ENCODE data around the gene DCLK2.

DCLK2 gene

DNA sequence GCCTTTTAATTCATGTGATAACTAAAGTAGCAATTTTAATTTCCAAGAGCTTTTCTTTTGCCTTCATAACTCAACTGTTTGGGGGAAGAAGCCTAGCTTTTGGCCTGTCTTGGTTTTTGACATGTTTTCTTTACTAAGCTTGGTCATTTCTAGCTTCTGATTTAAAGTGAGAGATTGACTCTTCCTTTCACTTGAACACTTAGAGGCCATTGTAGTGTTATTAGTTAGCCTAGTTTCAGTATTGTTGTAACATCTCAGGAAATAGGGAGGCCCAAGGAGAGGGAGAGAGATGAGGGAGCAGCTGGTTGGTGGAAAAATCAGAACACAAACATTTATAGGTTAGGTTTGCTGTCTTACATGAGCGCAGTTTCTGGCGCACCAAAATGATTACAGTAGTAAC lies 44.8 kb downstream of the DCLK2 start:
- no peak for DNase-seq

DNA sequence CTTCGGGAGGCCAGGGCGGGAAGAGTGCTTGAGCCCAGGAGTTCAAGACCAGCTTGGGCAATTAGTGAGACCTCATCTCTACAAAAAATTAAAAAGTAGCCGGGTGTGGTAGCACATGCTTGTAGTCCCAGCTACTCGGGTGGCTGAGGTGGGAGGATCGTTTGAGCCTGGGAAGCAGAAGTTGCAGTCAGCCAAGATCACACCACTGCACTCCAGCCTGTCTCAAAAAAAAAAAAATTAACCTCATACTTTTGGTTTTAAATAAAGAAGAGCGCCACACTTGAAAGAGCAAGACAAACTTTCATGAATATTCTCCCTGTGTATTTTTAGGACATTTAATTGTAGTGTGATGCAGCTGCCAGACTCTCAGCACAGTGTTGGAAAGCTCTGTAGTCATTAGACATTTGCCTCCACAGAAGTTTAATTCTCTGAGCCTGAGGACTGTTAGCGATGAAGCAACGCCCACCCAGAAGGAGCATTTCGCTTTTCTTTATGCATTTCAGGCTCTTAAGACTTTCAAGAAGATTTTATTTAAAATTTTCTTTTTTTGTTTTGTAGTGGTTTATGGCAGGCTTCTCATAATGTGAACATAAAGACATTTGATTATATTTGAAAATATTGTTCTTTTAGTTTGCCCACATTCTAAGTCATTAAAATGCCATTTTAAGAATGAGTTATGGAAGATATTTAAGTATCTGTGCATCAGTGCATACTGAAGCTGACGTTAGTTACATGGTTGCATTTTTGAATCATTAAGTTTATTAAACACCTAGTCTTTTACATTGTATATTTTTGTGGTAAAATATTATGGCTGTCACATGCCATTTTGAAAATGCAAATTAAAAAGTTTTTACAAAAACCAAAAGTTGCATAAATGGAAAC lies 45.8 kb downstream of the DCLK2 start:
- no peak for DNase-seq

DNA sequence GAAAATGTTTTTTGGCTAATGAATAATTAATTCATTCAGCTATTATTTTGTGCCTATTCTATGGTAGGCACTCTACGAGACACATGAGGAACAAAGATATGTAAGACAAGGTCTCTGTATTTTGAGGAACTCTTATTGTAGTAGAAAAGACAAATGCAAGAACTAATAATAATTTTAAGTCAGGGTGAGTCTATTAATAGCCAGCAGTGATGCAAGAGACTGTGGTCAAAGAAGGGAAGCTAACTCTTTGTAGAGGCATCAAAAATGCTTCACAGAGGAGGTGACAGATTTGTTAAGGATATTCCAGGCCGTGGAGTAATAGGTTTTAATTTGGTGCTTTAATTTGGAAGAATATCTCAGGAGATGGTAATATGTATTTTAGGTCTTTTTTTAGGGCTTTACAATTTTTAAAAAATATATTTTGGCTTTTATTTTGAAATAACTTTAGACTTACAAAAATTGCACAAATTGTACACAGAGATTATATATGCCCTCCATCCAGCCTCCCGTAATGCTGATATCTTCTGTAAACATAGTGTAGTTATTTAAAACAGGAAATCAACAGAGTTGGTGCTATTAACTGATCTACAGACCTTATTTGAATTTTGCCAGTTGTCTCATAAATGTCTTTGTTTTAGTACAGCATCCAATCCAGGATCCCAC lies 48.1 kb downstream of the DCLK2 start:
- no peak for DNase-seq

DNA sequence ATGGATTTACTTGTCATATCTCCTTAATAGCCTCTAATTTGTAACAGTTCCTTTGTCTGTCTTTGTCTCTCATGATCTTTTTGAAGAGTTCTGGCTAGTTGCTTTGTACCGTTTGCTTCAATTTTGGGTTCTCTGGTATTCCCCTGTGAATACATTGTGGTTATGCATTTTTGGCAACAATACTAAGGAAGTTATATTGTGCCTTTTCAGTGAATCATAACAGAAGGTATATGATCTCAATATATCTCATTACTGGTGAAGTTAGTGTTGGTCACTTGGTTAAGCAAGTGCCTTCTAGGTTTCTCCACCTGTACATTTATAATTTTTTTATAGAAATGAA lies 48.6 kb downstream of the DCLK2 start:
- DNase-seq, result no peak

DNA sequence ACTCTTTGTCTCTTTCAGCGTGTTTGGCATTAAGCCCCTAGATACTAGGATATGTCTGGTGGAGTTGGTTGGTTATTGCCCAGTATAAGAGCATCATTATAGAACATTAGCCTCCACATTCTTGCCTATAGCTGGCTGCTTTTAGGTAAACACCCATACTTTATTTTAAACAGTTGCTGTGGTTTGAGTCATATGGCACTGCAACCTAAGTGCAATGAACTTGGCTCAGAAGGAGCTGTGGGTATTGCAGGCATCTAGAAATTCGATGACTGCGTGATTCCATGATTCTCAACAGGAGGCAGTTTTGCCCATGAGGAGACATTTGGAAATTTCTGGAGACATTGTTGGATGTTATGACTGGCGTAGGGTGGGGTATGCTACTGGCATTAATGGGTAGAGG lies 49.5 kb downstream of the DCLK2 start:
- no peak for DNase-seq

DNA sequence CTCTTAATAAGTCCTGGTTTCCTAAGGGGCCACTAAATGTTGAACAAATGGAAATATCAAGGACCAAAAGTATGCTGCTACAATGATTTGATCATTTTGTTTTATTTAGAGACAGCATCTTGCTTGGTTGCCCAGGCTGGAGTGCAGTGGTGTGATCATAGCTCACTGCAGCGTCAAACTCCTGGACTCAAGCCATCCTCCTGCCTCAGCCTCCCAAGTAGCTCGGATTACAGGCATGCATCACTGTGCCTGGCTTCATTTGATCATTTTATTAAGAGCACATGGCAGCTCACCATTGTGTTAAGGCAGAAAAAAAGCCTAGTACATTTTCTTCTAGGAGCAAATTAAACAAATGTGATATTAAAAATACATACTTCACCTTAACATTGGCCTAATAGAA lies 52.7 kb downstream of the DCLK2 start:
- DNase-seq, result no peak

DNA sequence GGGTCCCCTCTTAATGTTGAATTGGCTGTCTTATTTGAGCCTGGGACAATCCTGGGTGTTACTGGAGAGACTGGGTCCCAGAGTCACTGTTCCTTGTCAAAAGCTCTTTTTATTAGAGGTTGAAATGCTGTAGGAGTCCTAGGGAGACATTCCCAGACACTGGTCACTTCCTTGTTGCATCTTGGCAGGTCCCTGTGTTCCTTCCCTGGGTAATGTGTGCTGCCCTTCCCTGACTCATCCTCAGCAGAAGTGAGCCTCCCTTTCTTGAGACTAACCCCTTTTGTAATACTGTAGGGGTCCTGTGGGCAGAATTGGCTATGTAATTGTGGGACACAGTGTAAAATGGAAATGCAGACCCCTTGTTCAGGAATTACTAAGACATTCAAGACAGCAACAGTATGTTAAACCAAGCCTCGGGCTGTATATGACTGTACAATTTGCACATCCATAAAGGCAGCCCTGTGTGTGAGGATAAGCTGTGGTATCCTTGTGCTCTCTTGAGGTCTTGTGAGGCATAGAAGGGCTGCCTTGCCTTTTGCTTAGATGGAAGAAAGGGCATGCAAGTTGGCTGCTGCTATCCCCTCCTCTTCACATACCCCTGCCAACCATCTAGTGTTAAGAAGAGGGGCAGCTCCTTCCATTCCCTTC lies 53.5 kb downstream of the DCLK2 start:
- no peak for DNase-seq

DNA sequence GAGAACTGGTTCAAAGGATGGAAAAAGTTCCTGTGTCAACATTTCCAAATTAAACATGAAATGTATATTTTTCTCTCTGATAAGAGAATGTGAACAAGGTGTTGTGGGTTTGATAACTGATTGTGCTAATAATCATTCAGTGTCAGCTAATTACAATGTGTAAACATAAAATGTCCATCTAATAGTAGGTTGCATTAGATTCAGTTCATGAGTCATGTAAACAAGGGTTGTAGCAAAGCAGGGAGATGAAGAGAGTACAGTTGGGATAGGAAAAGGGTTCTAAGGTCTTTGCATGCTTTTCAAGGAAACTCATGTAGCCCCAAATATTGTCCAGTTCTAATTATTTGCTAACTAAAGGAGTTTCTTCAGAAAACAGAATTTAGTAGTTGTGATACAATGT lies 55.4 kb downstream of the DCLK2 start:
- DNase-seq, result no peak

DNA sequence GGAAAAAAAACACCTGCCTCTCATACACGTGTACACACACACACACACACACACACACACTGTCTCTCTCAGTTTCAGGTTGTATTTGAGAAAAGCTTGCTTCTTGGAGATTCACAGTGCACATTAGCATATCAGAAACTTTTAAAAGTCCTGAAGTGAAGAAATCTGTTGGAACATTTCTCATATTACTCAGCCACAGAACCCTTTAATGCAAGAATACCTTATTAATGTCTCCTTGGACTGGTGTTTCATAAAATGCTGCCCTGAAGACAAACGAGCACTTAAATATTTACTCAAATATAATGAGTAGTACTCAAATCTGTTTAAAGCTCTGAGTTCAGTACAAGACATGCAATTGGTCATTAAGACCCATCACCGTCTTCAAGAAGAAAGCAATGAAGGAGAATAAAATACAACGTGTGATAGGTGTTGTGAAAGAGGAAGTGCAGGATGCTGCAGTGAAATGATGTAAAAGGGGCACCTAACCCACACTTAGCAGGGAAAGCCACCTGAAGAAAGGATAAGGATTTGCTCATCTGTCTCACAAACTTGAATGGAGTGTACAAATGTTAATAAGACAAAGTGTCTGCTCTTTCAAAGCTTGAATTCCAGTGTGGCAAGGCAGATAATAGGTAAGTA lies 57.0 kb downstream of the DCLK2 start:
- DNase-seq, result no peak

DNA sequence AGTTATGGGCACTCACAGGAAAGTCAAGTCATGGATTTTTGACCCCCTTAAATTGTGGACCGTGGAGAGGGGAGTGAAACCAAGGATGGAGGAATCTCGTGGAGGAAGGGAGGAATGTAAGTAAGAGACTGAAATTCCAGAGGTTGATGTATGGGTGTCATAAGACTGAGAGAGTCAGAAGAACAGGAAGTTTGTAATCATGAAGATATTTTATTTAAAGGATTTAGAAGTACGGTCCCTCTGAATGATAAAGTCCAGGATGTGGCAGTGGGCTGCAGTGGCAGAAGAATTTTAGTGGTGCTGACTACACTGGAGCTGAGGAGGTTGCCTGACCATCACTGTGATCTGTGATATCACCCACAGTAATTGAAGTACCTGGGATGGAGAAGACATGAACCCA lies 57.8 kb downstream of the DCLK2 start:
- DNase-seq, result no peak

DNA sequence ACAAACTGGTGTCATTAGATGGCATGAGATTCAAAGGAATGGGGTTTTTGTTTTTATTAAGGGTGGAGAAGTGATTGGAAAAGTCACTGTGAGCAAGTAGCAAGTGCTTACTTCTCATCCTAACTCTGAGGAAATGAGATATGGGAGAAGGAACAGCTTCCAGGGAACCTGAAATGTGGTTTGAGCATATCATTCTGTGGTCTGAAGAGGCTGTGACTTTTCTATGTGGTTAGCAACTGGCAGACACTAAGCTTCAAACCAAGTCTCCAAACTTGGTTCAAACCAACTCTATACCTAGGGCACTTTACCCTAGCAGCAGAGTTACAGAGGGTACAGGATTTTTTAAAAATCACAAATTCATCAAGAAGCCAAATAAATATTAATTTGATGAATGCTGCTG lies 58.2 kb downstream of the DCLK2 start:
- no peak for DNase-seq

DNA sequence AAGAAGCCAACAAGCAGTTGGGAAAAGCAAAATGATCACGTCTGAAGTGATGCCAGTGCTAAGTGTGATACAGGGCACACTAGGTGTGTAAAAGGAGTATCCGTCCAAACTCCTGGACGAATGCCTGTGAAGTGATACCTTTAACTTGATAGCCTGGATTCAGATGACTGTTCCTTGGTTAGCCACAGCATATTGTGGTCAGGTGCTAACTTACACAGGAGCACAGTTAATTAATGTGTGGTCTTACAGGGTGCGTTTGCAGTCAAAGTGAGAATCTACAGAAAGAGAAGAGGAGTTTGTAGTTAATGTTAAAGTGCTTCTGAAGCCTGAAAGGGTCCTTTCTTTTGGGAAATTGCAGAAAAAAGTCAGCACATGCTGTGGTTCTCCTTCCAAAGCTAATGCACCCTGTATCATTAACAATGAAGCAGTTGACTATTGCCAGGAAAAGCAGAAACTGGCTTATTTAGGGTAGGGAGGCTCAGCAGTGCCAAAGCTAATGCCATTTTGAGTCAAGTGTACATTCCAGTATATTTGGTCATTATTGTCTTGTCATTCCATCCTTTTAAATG lies 61.1 kb downstream of the DCLK2 start:
- DNase-seq, result no peak

DNA sequence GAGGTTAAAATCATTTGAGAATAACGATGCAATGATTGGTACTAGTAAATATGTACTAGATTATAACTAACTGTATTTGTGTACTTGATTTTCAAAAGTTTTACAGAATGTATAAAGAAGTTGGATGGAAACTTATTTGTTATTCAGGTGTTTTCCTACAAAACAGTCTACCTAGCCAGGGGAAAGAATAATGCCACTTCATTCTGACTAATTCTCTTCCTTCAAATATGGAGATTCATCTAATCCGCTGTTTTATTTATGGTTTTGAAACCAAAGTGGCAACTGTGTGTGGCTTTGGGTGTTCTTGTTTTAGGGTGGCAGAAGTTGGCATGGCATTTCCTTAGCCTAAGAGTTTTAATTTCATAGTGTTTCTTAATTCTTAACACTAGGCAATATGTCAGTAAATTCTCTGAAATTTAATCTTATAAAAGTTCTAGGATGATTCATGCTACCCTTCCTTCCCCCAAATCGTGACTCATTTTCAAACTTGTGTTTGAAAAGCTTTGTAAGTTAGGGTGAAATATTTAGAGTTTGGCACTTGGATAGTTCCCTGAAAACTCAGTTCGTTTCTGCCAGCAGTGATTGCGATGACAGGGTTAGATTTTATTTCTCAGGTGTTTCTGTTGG lies 62.6 kb downstream of the DCLK2 start:
- DNase-seq, result no peak

DNA sequence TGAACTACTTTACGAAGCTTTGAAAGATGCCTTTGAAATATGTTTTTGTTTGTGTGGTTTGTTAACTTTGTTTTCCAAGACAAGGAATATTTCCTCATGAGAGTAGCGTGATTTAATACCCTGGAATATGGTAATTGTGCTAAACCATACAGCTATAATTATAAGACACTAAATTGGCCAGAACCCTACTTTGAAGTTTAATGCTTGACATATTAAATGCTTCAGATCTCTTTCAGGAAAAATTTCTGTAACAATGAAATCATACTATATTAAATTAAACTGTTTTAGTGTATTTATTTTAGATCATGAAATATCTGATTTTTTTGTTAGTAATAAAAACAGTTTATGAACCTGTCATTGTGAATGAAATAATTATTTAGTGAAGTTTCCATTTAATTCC lies 63.5 kb downstream of the DCLK2 start:
- DNase-seq, result no peak

DNA sequence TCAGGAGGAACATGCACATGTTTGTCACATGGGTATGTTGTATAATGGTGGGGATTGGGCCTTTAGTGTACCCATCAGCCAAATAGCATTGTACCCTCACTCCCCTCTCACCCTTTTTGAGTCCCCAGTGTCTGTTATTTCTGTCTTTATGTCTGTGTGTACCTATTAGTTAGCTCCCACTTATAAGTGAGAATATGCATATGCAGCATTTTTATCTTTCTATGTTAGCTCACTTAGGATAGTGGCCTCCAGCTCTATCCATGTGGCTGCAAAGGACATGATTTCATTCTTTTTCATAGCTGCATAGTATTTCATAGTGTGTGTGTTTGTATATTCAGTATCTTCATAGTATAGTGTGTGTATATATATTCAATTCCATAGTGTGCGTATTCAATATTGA lies 64.6 kb downstream of the DCLK2 start:
- no peak for DNase-seq

DNA sequence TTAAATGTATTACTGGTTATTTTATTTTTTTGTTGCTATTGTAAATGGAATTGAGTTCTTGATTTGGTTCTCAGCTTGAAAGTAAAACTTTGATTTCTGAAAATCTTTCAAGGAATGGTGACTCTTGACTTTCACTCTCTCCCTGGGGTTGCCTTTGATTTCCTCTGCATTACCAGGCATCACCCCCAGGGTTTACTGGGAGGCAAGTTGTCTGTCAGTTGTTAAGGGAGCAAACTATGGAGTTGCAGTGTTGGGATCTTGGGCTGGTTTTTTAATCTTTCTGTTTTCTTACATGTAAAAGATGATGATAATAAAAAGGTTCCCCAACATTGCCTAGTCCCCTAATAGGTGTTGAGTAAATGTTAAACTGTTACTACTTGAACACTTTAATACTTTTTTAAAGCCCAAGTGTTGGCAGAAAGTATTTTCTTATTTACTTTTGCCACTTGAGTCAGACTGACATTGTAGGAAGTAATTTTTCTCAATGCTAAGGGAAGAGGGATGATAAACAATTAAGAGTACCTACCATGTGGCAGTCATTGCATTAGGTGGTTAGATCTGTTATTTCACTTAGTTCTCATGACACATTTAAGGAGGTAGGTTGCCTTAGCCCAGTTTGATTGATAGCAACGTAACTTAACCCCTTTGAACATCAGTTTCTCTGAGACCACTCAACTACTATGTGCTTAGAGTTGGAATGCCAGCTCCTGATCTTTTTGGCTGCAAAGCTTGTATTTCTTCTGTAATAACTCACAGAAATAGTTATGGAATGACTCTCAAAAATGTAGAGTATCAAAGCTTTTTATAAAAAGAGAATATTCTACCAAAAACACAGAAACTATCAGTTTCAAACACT lies 67.1 kb downstream of the DCLK2 start:
- no peak for DNase-seq

DNA sequence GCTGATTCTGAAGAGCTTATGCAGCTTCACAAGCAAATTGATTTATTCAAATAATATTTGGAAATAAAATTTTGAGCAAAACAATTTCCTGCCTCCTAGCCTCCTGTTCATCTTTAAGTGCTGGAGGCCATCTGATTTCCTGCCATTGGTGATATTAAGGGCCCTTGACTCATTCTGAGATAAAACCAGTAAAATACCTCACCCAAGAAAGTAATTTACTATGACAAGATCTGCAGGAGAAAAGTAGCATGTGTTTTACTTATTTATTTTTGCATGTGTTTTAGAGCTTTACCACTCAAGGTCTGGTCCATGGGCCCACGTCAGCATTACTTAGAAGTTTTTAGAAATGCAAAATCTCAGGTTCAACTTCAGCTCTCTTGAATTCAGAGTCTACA lies 67.7 kb downstream of the DCLK2 start:
- no peak for DNase-seq

DNA sequence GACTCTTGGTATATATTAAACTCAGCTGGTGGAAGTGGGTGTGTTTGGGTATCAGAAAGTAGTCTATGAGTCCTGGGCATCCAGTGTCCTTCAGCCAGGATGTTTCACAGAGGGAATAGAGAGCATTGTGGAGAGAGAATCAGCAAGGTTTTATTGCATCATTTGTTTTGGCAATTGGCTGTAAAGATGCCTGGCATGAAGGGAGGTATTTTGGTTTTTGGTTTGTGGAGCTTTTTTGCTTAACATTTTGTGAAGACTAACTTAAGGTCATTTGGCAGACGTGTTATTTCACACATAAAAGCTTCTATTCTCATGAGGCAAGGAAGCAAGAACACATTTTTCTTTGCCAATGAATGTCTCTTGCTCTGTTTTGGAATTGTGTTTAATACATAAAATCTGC lies 71.1 kb downstream of the DCLK2 start:
- DNase-seq, result no peak

DNA sequence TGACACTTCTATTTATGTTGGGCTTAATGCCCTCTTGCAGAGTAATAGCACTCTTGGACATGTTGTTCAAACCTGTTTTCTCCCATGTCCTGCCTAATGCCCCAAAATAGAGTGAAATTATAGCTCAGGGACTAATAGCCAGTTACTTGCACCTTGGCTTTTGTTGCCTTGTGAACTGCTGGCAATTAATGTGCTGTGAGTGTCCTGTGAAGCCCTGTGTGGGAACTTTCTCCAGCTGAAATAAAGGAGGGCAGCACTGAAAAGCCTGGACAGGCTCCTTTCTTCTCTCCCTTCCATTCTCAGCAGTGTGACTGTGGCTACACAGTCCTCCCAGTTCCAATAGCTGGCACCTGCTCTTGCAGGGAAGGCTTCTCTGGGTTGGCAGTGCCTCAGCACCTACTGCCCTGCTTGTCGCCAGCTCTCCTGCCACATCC lies 72.4 kb downstream of the DCLK2 start:
- DNase-seq, result no peak

DNA sequence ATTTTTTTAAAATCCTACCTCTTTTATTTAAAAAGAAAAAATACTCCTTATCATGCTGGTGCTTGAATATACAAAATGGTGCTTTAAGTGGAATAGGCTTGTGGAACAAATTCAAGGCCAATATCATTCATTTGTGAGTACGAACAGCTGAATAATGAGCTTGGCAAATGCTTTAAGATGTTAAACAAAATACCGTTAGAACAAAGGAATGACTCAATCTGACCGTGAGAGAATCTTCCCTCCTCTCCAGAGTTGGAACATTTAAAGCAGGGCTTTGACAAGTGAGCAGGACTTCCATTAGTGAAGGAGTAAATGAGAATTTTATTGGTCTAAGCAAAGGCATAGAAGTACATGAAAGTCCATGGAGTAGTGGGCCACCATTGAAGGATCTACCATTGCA lies 74.5 kb downstream of the DCLK2 start:
- no peak for DNase-seq

DNA sequence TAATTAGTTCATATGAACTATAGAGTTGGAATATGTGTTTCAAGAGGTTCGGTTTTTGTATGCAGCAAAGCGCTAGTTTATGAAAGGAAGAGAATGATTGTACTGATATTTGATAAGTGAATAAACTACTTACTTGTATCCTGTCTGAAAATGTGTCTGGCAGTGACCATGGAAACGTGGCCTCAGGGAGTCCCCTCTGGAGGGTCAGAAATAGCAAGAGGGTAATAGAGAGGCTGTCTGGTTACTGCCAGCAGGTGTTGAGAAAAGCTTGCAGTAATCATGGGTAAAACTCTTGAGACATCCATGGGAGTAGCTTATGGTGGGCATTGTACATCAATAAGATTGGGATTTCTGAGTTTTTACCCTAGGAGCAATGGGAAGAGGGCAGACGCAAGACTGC lies 77.1 kb downstream of the DCLK2 start:
- no peak for DNase-seq

DNA sequence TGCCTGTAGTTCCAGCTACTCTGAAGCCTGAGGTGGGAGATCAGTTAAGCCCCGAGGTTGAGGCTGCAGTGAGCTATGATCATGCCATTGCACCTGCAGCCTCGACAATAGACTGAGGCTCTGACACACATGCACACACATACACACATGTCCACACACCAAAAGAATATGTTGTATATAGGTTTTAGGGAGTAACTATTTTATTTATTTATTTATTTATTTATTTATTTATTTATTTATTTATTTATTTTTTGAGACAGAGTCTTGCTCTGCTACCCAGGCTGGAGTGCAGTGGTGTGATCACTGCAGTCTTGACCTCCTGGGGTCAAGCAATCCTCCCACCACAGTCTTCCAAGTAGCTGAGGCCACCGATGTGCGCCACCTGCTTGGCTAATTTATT lies 78.3 kb downstream of the DCLK2 start:
- DNase-seq, result no peak
